GM10847 (cell line): Measurements from ENCODE around the gene TECTB.

ENCODE experiments used
- POLR2A ChIP-seq: IDR thresholded peaks from 2 replicates; pipeline ENCODE4 v1.6.1; 2011; ENCODE audit not compliant: insufficient read length; ENCODE audit errors: extremely low read depth

The TECTB gene

DNA sequence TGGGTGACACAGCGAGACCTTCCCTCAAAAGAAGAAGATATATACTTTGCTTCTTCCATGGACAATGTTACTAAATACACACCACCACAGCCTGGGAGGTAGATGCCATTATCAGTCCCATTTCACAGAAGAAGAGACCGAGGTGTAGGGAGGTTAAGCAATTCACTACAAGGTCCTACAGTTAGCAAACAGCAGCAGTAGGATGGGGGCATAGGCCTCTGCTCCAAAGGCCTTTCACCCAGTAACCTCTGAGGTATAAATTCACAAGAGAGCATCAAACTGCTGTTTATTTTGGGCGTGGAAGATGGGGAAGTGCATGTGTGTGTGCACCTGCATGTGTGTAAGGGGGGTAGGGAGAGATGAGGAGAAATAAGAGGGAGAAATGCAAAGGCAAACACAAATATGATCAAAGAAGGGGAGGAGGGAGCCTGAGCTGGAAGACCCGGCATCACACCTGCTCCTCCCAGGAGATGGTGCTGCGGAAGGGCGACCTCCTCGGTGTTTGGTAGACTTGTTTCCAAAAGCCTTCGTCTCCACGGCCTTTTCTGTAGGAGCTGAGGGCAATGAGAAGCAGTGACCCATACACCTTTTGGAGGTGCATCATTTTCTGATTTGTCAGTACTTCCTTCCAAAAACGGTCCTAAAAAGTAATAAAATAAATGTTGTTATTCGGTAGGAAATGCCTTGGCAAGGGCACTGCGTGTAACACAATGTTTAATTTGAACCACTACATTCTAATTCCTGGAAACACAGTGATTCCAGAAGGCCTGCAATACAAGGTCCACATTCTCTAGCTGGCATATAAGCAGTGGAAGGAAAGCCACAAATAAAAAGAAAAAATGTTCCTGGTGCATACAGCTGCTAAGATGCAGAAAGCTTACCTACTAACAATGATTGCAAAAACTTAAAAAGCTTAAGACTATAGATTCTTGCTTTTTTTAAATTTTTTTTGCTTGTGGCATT is 64.8 kb downstream of the TECTB start:
- TF ChIP-seq POLR2A = no peak

DNA sequence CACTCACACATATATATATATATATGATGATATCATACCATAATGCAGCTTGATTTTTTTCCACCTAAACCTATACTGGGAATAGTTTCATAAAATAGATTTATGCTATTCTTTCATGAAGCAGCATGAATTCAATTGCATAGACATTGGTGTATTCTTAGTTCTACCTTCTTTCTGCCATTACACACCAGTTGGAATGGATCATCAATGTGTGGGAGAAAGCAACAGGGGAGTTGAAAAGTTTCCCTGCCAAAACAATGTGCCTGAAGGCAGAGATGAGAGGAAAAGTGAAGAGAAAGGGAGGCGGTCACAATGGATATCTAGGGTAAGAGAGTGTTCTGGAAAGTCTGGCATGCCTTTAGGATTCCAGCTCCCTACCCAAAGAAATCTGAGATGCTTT is 65.6 kb downstream of the TECTB start:
- TF ChIP-seq POLR2A = no peak

DNA sequence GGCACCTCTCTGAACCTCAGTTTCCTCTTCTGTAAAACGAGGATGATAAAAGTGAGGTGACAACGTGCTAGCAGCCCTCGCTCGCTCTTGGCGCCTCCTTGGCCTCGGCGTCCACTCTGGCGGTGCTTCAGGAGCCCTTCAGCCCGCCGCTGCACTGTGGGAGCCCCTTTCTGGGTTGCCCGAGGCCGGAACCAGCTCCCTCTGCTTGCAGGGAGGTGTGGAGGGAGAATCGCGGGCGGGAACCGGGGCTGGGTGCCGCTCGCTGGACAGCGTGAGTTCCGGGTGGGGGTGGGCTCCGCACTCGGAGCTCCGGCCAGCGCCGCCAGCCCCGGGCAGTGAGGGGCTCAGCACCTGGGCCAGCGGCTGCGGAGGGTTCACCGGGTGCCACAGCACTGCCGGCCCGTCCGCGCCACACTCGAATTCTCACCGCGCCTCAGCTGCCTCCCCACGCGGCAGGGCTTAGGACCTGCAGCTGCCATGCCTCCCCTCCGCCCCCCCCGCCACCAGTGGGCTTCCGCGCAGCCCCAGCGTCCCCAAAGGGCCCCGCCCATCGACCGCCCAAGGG is 66.4 kb downstream of the TECTB start:
- no peak for TF ChIP-seq POLR2A

DNA sequence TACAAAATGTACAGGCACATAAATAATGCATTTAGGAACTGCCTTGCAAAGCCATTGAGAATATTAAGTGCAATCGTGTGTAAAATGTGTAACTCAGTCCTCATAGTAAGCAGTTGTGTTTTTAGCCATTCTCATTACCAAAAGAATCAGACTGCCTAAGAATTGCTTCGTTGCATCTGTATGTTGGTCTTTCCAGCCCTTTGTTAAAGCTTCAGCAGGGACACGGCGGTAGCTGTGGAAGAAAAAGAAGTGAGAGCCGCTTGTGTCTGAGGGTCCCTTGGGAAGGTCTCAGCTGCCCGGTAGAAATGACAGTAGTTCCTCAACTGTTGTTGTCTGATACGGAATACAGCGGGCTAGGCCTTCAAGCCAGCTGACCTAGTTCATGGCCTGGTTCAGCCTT is 67.9 kb downstream of the TECTB start:
- TF ChIP-seq POLR2A = no peak

DNA sequence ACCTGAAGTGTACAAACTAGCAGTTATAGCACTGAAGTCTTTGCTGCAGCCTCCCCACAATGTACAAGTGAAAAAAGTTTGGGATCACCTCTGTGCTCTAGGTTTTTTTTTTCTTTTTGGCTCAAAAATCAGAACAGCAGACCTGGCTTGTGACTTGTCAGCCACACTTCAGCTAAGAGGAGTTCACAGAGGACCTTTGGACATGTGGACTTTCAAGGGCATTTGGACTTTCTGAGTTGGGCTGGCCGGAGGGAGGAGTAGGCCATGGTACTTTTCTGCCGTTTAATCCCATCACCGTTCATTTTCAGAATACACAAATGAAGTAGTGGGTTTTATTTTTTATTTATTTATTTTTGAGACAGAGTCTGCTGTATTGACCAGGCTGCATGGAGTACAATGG is 68.8 kb downstream of the TECTB start:
- TF ChIP-seq POLR2A = no peak

DNA sequence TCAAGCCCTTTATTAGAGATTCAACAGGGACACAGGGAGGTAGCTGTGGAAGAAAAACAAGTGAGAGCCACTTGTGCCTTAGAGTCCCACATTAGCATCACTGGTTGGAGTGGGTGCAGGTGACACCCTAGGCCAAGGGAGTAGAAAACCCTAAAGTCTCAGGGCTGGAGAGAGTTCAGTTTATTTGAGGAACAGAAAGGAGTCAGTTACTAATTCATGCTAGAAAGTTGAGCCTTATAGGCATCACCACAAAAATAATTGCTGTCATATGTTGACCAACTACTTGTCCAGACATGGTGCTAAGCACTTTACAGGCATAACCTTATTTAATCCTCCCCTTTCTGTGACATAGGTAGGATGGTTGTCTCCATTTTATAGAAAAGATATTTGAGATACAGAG is 69.8 kb downstream of the TECTB start:
- TF ChIP-seq POLR2A = no peak
